Occipital lobe (tissue), 2 donors: ENCODE data around the gene ZNF343. TPM values are rescaled to one million over a fixed set of nuclear protein-coding genes. Genes with fewer than 3 reads are reported as not detected.
A peak's percentile ranks its signal among the peaks of the same experiment; 100 is the strongest.

ENCODE experiments used
- DNase-seq: peaks from one replicate; lab custom pipeline; 2025; lab: John Stamatoyannopoulos, UW
- total RNA-seq: library from RNA; depleted of rRNA; stranded (reverse); fragments of >200 nt; gene quantifications from one replicate; pipeline ENCODE4 v1.2.3, GENCODE V29; 2014

Gene ZNF343
- total RNA-seq, 1 donor from 2014 or later, result 11.5 TPM

DNA sequence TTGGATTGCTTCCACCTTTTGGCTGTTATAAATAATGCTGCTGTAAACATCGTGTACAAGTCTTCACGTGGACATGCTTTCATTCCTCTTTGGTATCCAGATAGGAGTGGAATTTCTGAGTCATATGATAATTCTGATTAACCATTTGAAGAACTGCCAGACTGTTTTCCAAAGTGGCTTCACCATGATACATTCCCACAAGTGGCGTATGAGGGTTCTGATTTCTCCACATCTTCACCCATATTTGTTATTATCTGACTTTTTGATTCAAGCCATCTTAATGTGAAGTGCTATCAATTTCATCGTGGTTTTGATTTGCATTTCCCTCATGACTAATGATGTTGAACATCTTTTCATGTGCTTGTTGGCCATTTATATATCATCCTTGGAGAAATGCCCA, 35.2 kb downstream of the ZNF343 start:
- DNase-seq, result no peak

DNA sequence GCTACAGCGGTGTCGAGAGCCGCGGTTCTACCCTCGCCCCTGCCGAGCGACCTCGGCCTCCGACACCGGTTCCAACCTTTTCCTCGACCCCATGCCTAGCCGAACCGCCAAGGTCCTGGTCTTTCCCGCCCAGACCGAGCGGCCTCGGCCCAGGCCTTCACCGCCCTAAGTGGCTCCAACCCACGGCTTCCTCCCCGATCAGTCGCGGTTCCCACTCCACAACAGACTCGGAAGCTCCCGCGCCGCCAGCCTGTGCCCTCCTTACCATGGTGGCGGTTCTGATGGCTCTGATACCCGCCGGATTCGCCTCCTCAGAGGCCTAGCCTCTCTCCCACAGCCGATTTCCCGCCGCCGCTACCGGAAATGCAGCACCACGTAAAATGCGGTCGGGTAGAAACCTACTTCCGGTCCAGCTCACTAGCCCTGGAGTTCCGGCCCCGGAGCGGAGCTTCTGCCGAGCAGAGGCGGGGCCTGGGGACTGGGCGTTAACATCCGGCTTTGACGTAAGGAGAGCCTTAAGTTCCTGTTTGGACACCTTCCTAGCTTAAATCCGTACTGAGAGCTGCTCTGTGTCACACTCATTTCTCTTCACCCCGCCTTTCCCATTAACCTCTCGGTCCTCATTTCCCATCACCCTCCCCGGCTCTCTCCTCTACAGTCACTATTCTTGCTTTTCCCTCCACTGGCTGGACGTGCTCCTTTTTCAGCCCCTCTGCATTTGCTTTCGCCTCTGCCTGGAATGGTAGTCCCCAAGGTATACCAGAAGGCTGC, 38.1 kb downstream of the ZNF343 start, which contains the start of gene SNRPB:
SNRPB (minus strand) TSS at position 367 of the 771 bp plus-strand sequence; CDS start at position 268, 99 bp downstream.
- peak; percentile 97 for DNase-seq

DNA sequence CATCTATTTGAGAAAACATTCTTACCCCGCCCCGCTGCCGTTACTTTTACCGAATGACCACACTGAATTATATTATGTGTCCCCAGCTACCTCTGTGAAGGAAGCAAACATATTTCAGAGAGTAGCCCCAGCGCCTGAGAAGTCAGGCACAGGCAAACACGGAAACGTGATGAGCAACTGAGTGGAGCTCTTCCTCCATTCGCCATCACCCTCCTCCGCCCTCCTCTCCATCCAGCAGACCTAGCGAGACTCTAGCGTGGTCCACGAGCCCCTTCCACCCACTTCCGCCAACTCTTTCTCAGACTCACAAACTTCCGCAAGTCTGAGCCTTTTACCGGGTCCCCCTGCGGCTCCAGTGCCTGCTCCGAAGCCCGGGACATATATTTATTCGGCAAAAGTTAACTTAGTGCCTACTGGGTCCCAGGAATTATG, 38.7 kb downstream of the ZNF343 start:
- peak; percentile 60 for DNase-seq

DNA sequence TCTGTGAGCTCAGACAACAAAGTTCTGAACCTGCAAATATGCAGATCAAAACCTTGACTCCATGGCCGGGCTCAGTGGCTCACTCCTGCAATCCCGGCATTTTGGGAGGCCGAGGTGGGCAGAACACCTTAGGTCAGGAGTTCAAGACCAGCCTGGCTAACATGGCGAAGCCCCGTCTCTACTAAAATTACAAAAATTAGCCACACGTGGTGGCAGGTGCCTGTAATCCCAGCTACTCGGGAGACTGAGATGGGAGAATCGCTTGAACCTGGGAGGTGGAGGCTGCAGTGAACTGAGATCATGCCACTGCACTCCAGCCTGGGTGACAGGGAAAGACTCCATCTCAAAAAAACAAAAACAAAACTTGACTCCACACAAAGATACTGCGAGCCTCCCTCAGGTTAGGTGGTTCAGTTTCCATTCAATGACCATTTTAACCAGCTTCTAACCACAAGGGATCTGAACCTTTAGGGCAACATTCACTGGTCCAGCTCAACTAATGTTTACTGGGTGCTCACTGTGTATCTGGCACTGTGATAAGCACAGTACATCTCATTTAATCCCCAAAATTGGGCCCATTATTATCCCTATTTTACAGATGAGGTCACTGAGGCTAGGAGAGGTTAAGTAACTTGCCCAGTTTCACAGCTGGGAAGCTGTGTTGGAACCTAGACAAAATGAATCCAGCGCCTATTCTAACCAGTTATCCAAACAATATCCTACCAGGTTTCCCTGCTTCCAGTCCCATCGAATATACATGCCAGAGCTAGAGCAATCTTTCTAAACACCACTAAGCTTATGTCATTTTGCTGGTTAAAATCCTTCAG, 39.9 kb downstream of the ZNF343 start:
- DNase-seq, result no peak

DNA sequence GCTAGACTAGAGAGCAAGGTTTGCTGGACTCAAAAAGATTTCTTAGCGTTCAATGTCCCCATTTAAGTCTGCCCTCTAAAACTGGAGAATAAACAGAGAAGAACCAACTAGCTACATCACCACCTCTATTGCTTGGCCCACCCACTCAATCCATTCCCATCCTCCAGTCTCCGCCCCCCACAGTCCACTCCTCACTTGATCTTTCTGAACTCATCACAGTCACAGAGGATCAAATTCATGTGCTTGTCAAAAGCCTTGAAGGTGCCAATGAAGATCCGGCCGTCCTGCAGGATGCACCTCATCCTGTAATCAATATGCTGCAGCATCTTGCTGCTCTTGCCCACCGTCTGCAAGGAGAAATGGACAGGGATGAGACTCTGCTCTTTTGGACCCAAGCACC, 41.3 kb downstream of the ZNF343 start:
- DNase-seq, result no peak

DNA sequence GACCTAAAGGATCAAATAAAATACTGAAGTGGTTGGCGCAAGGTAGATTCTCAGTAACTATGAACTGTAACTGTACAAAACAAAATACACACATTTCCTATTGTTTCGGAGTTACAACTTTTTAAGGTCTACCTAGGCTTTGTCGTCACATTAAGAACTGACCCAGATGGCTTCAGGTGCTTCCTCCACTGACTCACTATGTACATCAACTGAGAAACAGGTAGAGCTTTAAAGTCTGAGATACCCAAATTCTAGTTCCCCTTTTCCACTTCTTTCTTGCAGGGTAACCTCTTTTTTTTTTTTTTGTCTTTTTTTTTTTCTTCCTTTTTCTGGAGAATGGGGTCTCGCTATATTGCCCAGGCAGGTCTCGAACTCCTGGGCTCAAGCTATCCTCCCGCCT, 43.6 kb downstream of the ZNF343 start:
- DNase-seq, result no peak

DNA sequence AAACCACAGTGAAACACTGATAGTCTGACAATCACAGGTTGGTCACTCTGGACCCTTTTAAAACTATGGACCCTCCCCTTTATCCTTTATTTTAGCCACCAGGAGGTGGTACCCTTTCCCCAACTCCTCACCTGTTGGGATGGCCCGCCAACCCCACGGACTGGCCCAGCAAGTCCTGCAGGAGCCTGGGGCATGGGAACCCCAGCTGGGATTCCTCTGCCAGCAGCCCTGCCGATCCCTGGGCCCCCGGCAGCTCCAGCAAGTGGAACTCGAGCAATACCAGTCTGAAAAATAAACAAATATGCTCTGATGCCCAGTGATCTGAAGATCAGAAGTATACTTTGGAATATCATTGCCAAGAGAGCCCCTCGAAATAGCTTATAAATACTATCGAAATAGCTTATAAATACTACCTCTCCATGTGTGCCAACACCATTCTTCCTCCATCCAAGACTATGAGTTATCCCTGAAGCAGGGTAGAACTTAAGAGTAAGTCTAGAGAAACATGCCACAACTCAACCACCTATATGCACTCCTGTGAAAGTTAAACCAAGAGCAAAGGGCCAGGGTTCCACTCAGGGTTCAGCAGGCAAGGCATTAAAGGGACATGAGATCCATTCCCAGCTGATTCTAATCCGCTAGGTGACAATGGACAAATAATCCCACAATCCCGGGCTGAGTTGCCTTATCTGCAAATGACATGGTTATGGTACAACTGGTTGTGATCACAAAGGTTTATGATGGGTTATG, 44.9 kb downstream of the ZNF343 start:
- DNase-seq, result no peak

DNA sequence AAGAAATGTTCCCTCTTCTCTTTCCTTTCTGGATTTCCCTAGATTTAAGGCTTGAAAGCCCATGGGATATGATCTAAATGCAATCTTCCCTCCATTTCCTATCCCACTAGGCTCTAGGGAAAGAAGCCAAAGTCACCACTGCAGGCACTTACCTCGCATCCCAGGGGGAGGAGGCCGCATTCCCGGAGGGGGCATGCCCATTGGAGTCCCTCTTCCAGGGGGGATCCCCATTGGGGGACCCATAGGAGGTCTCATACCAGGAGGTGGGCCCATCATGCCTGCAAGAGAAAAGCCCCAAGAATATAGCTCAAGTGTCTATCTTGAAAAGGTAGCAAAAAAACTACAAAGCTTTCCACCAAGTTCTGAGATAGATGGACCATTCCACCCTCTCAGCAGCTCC, 46.2 kb downstream of the ZNF343 start:
- DNase-seq, result no peak

DNA sequence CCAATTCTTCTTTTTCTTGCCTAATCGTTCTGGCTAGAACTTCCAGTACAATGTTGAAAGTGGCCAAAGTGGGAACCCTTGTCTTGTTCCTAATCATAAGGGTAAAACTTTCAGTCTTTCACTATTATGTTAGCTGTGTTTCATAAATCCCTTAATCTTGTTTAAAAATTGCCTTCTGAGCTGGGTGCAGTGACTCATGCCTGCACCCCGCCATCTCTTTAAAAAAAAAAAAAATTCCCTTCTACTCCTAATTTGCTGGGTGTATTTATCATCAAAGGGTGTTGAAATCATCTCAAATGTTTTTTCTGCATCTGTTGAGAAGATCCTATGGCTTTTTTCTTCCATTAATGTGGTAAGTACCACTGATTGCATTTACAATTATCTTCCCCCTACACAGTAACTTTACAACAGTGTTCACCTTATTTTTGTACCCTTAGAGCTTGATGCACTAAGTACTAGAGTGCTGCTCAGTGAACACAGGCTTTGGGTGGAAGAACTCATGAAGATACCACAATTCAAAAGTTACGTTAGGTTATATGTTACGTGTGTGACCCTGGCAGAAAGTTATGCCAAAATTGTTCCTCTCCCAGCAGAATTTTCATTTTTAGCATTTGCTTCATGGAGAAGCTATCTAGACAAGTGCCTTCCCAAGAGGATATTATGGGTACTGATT, 47.8 kb downstream of the ZNF343 start:
- no peak for DNase-seq

DNA sequence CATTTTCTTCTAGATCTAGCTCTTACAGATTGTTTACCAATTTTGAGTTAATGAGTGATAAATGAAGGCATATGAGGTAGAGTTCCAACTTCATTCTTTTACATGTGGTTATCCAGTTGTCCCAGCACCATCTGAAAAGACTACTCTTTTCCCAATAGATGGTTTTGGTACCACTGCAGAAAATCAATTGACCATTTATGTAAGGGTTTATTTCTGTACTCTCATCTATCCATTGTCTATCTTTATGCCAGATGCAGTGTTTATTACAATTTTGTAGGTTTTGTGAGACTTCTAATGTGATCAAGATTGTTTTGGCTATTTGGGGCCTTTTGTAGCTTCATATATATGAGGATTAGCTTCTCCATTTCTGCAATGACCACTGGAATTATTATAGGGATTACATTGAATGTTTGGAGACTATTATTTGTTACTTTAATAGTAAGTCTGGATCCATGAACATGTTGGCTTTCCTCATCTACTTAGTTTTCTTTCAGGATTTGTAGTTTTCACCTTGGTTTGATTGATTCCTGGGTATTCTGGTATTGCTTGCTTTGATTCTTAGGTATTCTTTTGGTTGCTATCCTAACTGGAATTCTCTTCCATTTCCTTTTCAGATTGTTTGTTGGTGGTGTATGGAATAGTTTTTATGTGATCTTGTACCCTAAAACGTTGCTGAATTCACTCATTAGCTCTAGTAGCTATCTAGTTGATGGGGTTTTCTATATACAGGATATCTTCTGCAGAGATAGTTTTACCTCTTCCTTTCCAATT, 48.5 kb downstream of the ZNF343 start:
- DNase-seq, result no peak

DNA sequence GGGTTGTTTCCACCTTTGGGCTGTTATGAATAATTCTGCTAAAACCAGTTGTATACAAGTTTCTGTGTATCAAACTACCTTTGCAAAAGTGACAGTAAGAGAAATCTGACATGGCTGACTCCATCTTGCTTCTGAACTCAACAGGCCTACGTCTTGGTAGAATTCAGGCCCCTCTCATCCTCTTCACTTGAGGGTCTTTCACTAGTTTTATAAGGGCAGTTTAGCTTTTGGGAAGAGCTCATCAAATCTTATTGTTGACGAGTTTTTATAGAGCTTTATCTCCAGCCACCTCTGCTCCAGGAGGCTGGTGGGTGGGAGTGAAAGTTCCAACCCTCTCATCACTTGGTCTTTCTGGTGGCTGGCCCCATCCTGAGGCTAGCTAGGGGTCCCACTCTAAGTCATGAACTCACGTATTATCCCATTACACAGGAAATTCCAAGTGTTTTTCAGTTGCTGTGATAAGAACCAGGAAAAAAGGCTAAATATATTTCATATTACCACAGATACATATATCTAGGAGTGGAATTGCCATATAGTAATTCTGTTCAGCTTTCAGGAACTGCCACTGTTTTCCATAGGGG, 49.7 kb downstream of the ZNF343 start:
- DNase-seq, result no peak

DNA sequence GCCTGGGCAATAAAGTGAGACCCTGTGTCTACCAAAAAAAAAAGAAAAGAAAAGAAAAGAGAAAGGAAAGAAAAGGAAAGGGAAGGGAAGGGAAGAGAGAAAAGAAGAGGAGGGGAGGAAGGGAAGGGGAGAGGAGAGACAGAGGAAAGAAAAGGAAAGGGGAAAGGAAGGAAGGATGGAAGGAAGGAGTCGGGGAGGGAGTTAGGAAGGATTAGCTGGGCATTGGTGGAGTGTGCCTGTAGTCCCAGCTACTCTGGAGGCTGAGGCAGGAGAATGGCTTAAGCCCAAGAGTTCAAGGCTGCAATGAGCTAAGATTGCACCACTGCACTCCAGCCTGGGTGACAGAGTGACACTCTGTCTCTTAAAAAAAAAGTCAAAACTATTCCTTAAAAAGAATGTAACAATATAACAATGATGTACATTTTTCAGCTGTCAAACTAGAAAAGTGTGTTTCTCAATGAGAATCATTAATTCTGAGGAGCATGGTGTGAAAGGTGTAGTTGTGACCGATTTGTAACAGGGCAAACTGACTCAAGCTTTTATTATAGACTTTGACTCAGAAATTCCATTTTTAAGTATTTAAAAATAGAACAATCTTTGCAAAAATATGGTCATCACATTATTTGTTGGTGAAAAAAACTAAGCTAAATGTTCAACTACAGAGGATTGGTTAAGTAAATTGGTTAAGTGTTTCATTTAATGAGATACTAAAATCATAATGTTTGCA, 52.8 kb downstream of the ZNF343 start:
- no peak for DNase-seq

DNA sequence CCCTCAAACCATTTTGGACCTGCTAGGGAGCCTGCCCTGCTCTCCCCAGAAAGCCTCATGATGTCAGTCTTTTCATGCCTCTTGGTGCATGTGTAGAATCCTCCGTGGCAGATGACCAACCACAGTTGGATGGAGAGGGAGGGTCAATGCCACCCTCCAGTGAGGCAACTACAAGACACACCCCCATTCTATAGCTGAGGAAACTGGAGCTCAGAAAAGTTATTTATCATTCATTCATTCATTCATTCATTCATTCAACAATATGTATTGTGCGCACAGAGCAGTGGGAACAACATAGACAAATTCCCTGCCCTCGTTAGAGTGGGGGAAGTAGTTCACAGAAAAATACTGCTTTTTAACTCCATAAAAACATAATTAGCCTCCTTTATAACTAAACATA, 54.9 kb downstream of the ZNF343 start:
- no peak for DNase-seq

DNA sequence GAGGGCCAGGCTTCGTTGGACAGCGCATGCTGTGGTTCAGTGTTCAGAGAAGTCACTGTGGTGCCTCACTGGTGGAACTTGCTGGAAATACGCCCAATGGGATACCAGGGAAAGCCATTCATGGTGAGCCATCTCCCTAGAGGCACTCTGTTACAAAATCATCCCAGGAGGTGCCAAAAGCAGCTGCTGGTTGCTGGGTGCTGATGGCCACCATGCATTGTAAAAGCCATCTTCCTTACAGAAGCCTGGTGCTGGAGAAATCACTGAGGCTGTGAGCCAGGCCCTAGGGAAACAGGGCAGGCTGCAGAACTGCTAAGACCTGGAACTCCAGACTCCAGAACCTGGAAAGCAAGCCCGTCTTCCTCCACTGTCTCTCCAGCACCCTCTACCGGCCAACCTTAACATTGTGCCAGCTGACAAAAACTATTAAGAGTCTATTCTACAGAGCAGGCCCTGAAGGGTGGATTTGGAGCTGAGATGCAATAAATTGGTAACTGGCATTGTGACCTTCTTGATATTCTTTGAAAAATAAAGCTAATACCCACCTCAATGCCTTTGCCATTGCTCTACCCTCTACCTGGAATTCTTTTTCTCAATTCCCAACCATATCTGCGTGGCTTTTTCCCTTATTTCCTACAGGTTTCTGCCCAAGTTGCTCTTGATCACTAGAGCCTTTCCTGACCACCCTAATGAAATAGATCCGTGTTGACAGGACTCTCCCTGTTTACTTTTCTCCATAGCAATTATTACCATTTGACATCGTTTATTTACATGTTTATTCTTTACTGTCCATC, 56.6 kb downstream of the ZNF343 start:
- peak; percentile 69 for DNase-seq

DNA sequence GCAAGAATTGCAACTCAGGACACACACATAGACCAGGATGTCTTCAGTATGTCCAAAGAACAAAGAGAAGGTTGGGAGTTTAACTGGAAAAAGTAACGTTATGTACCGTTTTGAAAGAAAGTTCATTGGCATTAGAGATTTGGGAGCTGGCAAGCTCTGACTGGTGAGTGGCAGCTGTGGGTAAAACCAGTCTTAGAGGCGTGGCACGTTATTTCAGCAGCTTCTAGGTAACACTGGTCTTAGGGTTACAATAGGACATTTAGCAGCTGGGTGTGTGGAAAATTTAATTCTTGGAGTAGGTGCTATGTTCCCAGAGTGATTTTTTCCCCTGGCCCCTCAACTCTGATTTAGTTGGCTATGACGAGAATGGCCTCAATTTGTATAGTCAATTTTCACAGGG, 57.3 kb downstream of the ZNF343 start:
- DNase-seq, result no peak

DNA sequence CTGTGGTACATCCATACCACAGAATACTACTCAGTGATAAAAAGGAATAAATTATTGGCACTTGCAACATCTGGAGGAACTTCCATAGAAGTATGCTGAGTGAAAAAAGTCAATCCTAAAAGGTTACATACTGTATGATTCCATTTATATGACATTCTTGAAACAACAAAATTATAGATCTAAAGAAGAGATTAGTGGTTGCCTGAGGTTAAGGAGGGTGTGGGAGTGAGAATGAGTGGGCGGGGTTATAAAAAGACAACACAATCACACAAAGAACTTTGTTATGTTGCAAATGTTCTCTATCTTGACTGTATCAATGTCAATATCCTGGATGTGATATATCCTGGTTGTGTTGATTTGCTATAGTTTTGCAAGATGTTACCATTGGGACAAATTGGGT, 59.3 kb downstream of the ZNF343 start:
- no peak for DNase-seq

DNA sequence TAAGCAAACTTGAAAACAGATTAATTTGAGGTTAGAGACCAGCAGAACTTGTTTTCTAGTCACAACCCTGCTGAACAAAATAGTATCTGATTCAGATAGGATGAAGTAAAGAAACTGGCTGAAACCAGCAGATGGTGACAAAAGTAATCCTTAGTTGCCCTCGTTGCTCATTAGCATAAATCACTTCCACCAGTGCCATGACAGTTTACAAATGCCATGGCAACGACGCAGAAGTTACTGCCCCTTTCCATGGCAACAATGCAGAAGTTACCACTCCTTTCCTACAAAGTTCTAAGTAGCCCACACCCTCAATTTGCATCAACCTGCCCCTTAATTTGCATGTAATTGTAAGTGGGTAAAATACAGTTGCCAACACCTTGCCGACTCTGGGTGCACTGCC, 61.9 kb downstream of the ZNF343 start:
- DNase-seq, result no peak
